C4-2B (cell line): ENCODE results near the gene POLR2J.
"Not testable (repeated sequence)": the region's sequence is repeated elsewhere in the genome, so short reads cannot be mapped to it uniquely, and the experiment has no call there.

ENCODE experiments used
- H3K27ac ChIP-seq: fragments of 450-650 bp; 2 replicates; pipeline ENCODE4 v1.5.1; 2017

Gene POLR2J

DNA sequence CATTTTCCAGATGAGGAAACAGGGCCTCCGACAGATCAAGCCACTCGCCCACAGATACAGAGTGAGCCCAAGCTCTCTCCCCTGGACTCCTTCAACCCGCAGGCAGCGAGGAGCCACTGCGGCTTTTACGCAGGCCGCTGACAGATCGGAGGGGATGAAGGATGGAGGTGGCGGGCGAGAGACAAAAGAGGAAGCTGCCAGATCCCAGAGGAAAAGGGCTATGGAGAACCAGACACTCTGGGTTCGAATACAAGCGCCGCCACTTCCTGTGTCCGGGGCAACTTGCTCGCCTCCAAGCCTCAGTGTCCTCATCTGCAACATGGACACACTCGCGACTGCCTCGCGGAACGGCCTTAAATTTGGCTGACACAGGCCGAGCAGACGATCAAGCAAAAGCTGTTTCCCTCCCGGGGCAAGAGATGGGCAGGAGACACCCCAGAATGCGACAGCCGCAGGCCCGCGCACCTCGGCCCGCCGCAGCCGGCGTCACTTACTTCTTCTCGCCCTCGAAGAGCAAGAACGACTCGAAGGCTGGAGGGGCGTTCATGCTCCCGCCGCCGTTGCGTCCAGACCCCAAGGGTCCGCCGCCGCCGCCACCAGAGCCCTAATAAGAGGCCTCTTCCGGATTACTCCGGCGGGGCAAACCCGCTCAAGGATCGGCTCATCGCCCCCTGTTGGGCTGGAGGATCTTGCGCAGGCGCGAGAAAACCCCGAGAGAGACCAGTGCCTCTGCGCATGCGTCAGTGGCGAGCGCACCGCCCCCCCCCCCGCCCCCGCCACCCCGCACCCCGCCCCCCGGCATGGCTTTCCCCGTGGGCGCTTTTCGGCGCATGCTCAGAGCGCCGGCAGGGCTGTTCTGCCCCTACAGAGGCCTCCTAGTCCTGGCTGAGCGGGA lies at the start of gene POLR2J:
Gene POLR2J (minus strand): TSS at position 609 of the 895 bp plus-strand sequence. CDS start 62 bp downstream, at position 547.
- H3K27ac ChIP-seq = not testable (repeated sequence)

DNA sequence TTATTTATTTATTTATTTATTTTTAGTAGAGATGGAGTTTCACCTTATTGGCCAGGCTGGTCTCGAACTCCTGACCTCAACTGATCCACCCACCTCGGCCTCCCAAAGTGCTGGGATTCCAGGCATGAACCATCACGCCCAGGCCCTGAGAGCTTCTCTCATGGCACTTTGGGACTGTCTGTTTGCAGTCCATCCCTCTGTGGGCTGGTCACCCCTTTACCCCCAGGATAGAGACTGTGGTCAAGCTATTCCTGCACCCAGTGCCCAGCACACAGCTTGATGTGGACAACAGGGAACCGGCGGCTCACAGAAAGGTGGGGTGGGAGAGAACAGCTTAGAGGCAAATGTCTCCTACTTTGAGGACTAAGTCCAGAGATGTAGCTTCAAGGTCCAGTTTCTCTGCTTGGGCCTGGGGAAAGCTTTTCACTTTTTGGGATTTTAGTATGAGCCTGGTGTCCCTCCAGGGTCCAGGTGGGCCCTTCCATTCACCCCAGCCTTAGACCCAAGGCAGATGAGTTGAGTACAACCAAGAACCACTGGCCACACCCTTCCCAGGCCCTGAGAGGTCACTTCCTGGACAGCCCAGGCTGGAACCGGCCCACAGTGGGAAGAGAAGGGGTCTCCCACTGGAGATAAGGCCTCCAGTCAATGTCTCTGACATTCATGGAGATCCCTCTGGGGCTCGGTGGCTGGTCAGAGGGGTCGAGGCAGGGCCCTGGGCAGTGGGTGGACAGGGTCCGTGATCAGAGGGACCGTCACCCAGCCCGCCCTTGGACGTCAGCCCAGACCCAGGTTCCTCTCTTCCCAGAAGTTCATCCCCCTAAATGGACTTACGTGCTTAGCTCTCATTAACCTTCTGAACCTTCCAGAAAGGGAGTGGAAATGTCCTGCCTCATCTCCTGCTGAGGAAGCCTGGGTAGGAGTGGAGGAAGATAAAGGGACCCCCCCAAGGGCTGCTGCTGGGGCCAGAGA lies 49.4 kb upstream of the POLR2J start:
- not testable (repeated sequence) for H3K27ac ChIP-seq

DNA sequence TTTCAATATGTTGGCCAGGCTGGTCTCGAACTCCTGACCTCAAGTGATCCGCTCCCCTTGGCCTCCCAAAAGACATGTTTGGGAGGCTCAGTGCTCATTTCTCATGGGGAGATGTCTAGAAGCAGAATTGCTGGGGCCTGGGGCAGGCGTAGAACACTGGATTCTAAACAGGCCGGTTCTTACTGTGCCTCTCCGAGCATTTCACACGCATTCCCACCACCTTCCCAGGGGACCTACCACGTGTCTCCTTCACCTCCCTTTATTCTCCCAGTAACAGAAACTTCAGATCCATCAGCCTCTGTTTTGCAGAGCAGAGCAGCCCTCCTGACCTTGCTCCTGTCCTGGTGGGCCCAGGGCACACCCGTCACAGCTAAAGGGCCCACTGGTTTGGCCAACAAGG lies 48.5 kb upstream of the POLR2J start:
- not testable (repeated sequence) for H3K27ac ChIP-seq

DNA sequence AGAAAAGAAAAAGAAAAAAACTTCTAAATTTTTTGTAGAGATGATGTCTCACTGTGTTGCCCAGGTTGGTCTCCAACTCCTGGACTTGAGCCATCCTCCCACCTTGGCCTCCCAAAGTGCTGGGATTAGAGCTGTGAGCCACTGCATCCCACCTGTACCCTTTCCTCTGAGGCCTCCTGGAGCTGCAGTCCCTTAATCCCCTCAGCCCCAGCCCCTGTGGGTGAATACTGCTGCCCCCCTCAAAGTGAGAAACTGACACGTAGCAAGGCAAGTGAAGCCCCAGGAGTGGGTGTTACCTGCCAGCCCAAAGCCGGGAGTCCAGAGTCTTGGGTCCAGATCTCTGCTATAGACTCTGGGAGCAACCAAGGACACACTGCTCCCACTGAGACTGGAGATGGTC lies 46.1 kb upstream of the POLR2J start:
- not testable (repeated sequence) for H3K27ac ChIP-seq

DNA sequence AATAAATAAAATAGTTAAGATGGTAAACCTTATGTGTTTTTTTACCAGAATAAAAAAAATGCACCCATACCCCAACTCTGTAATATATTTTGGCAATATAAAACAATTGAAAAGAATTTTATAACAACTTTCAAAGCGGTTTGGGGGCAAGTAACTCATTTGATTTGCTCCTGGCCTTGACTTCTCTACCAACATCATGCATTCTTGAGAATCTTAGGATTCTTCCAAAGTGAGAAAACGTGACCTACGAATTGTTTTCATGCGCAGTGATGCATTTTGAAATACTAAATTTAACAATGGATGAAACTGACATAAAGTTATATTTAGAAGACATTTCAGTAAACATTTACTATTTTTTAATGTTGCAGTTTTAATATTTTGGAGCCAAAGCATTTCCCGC lies 42.1 kb upstream of the POLR2J start:
- not testable (repeated sequence) for H3K27ac ChIP-seq

DNA sequence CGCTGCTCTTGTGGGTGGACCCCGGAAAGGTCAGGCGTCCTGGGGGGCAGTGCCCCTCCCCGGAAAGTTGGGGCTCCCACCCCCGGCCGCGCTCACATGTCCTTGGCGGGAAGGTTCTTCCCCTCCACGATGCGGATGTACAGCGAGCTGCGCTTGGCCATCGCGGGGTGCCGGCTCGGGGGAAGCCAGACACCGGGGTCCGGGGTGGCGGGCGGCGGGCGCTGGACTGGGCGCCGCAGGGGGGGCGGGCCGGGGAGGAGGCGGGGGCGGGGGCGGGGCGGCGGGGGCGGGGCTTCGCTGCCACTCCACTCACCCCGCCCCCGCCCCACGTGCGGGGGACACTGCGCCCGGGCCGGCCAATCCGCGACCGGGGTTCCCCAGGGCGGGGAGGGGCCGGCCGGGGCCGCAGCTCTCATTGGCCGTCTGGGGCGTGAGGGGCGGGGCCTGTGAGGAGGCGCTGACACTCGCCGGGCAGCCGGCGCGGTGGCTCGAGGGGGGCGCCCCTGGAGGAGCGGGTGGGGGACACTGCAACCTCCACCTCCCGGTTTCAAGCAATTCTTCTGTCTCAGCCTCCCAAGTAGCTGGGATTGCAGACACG lies 38.9 kb upstream of the POLR2J start, which contains the start of gene RASA4B:
Gene RASA4B (minus strand): TSS at position 228 of the 598 bp plus-strand sequence. CDS start 67 bp downstream, at position 161.
- not testable (repeated sequence) for H3K27ac ChIP-seq

GRCh38 chr7:102516951-102517350 lies 38.2 kb upstream of the POLR2J start:
- not testable (repeated sequence) for H3K27ac ChIP-seq

DNA sequence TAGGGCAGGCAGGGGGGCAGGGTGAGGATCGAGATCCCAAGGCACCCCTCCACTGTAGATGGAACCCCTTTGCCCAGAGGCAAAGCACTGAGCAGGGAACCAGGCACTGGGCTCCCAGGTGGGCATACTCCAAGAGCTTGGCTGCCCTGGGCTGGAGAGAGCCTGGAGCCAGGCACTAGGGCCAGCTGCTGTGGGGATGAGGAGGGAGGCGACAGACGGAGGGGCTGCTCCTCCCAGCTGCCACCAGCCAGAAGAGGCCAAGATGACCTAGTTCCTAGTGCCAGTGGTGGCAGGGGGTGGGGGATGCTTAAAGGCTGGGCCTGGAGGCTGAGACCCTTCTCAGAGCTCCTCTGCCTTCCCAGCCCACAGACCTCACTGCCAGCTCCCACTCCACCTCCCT lies 37.2 kb upstream of the POLR2J start:
- not testable (repeated sequence) for H3K27ac ChIP-seq

DNA sequence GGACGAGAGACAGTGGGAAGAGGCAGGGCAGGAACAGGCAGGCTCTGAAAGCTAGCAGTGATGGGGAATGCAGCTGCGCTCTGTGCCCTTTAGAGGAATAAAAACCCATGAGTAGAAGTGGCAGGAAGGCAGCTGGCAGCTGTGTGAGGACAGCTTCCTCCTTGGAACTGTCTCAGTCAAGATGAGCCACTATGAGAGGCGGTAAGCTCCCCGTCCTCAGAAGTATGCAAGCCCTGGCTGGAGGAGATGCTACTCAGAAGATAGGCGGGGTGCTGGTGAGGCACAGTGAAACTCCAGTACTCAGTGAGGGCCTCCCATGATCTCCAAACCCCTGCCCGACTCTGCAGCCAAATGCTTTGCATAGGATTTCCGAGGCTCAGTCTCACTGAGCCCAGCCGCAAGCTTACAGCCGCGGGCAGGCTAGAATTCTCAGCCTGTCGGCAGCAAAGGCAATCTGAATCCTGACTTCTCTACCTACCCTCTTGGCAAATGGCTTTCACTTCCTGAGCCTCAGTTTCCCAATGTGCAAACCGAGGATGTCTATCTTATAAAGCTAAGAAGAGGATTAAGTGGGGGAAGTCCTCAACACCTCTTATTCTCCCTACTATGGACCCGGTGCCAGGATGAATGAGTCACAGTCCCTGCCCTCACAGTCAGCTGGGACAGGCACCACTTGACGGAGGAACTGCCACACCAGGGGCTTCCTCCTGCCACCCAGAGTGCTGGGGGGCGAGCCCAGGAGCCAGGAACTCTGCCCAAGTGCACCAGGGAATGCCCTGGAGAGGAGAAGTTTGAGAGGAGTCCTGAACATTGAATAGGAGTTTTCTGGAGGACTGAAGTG lies 36.4 kb upstream of the POLR2J start:
- not testable (repeated sequence) for H3K27ac ChIP-seq

GRCh38 chr7:102512642-102513221 lies 34.0 kb upstream of the POLR2J start:
- not testable (repeated sequence) for H3K27ac ChIP-seq

DNA sequence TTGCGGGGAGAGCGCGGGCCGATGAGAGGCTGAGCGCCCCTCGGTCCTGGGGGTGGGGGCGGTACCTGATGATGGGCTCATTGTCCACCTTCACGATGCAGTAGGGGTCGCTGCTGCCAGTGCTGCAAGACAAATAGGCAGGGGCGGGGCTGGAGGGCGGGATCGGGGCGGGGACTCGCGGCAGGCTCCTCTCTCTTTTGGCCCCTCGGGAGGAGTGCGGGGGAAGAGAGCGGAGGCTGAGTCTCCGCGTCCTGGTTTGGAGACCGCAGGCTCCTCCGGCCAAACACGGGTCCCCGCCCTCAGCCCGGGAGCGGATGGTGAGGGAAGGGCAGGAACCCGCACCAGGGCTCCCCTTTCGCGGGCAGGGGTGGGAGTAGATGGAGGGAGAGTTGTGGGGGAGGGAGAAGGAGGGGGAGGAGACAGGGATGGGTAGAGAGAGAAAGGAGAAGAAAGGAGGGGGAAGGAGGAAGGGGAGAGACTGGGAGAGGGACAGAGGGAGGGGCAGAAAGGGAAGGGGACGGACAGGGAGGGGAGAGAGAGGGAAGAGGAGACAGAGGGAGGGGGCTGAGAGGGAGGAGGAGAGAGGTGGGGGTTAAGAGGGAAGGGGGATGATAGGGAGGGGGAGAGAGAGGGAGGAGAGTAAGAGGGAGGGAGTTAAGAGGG lies 33.3 kb upstream of the POLR2J start:
- H3K27ac ChIP-seq = not testable (repeated sequence)

GRCh38 chr7:102510575-102510974 lies 31.9 kb upstream of the POLR2J start:
- not testable (repeated sequence) for H3K27ac ChIP-seq

DNA sequence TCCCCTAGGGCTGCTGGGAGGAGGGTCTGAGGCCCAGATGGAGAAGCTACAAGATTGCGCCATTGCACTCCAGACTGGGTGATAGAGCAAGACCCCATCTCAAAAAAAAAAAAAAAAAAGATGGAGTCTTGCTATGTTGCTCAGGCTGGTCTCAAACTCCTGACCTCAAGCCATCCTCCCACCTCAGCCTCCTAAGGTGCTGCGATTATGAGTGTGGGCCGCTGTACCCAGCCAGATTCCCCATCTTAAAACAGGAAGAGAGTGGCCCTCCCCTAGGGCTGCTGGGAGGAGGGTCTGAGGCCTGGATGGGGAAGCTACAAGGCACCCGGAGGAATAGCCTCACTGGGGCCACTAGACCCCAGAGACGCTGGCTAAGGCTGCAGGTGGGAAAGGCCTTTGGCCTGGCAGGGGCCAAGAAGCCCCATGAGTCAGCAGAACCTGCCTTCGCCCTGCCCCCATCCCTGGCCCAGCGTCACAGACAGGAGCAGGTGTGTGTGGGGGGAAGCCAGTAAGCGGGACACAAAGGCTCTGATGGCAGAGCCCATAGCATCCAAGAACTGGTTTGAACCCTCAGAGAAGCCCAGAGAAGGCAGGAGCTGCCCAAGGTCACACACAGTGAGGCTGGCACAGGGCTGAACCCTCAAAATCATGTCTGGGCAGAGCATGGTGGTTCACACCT lies 28.8 kb upstream of the POLR2J start:
- H3K27ac ChIP-seq = not testable (repeated sequence)

GRCh38 chr7:102505298-102506185 lies 26.8 kb upstream of the POLR2J start:
- not testable (repeated sequence) for H3K27ac ChIP-seq

GRCh38 chr7:102503141-102503540 lies 24.4 kb upstream of the POLR2J start:
- H3K27ac ChIP-seq = not testable (repeated sequence)

- not testable (repeated sequence) for H3K27ac ChIP-seq
These were observed 19.6 kb upstream of the POLR2J start for GRCh38 chr7:102498321-102498720.

DNA sequence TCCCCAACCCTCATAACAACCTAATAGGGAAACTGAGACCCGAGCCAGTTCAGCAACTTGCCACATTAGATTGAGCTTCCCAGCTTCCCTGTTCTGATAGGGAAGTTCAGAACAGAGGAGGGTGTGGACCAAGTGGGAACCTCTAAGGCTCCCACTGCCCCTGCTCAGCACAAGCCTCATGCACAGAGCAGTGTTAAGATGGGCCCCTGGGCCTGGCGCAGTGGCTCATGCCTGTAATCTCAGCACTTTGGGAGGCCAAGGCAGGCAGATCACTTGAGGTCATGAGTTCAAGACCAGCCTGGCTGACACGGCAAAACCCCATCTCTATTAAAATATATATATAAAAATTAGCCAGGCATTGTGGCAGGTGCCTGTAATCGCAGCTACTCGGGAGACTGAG lies 18.6 kb upstream of the POLR2J start:
- not testable (repeated sequence) for H3K27ac ChIP-seq

GRCh38 chr7:102496861-102497260 lies 18.1 kb upstream of the POLR2J start:
- not testable (repeated sequence) for H3K27ac ChIP-seq
